ENCODE data around the gene PLPPR5. TPM values are rescaled to one million over a fixed set of nuclear protein-coding genes. Genes with fewer than 3 reads are reported as not detected.

Gene PLPPR5
- polyA plus RNA-seq, 2 of the 4 experiments (the other 2 are of a cell fraction), result not detected

GRCh38 chr1:98860329-98860728 lies 144.3 kb downstream of the PLPPR5 start:
- TF ChIP-seq BHLHE40 (IDR thresholded peaks at IDR 0.05; ENCODE audit: low read depth, low read length) (no peak), CTCF (IDR thresholded peaks at IDR 0.05) (no peak), EP300 (IDR thresholded peaks at IDR 0.05) (no peak), CEBPB (IDR thresholded peaks at IDR 0.05) (no peak), E2F6 (IDR thresholded peaks at IDR 0.05; ENCODE audit: borderline replicate concordance, low read depth) (no peak), EHF (CRISPR knock-in tag; IDR thresholded peaks at IDR 0.05) (no peak), HES2 (IDR thresholded peaks at IDR 0.05) (no peak), ELK1 (IDR thresholded peaks at IDR 0.05; ENCODE audit: low read depth, low read length) (no peak), ATOH8 (CRISPR knock-in tag; IDR thresholded peaks at IDR 0.05; ENCODE audit: low read depth) (no peak), HDAC2 (IDR thresholded peaks at IDR 0.05) (no peak), EHMT2 (IDR thresholded peaks at IDR 0.05; ENCODE audit: low read depth) (no peak), TFCP2L1 (CRISPR knock-in tag; IDR thresholded peaks at IDR 0.05) (no peak), KDM5A (IDR thresholded peaks at IDR 0.05) (no peak), FOXS1 (CRISPR knock-in tag; IDR thresholded peaks at IDR 0.05) (no peak), PHF8 (IDR thresholded peaks at IDR 0.05; ENCODE audit: borderline replicate concordance, low read depth) (no peak), RFX5 (IDR thresholded peaks at IDR 0.05) (no peak), RARB (CRISPR knock-in tag; IDR thresholded peaks at IDR 0.05) (no peak), ZSCAN20 (CRISPR knock-in tag; IDR thresholded peaks at IDR 0.05) (no peak)
- DNase-seq (ENCODE audit: low read depth in 1 of 2, low spot score in 1 of 2) (no peak), FAIRE-seq (no peak), ATAC-seq (no peak)
- no peak overlapping the region for H3K4me2 ChIP-seq
- ChIA-PET POLR2A (no interaction called here), CTCF (no interaction called here)
- 0% methylated on average over 1 of the region's 1 CpG for WGBS (ENCODE audit: missing lambda C conversion rate)
- no peak overlapping the region for H3K27ac ChIP-seq
- H3K4me1 ChIP-seq, result no peaks in the 10 kb centered on the region
- H3K9me3 ChIP-seq, result no peaks in the 10 kb centered on the region
- H3K4me3 ChIP-seq, result no peak overlapping the region

- CTCF ChIA-PET, result no interaction called here
- POLR2A ChIA-PET, result no interaction called here
- Histone ChIP-seq H3K27ac (no peak overlapping the region), H3K4me3 (no peak overlapping the region), H3K9me3 (no peaks in the 10 kb centered on the region), H3K4me1 (no peaks in the 10 kb centered on the region), H3K4me2 (no peak overlapping the region)
- 31% methylated on average over 4 of the region's 4 CpGs for whole genome bisulfite sequencing (ENCODE audit: missing lambda C conversion rate)
- ATAC-seq, result no peak
- FAIRE-seq, result no peak
- no peak for DNase-seq (ENCODE audit: low read depth in 1 of 2, low spot score in 1 of 2)
- no peak for TF ChIP-seq EP300 (IDR thresholded peaks at IDR 0.05)
- no peak for TF ChIP-seq TFCP2L1 (CRISPR knock-in tag; IDR thresholded peaks at IDR 0.05)
- no peak for TF ChIP-seq KDM5A (IDR thresholded peaks at IDR 0.05)
- no peak for TF ChIP-seq SREBF2 (IDR thresholded peaks at IDR 0.05)
- no peak for TF ChIP-seq MAX (IDR thresholded peaks at IDR 0.05)
- no peak for TF ChIP-seq KDM1A (IDR thresholded peaks at IDR 0.05; ENCODE audit: low read depth)
- TF ChIP-seq RFX5 (IDR thresholded peaks at IDR 0.05), result no peak
- TF ChIP-seq ZC3H11A (IDR thresholded peaks at IDR 0.05), result no peak
- no peak for TF ChIP-seq MYC (IDR thresholded peaks at IDR 0.05; ENCODE audit: borderline replicate concordance, low read length)
- no peak for TF ChIP-seq JUNB (IDR thresholded peaks at IDR 0.05)
- no peak for TF ChIP-seq SMC3 (IDR thresholded peaks at IDR 0.05)
- no peak for TF ChIP-seq PBX3 (IDR thresholded peaks at IDR 0.05)
- no peak for TF ChIP-seq CHD2 (IDR thresholded peaks at IDR 0.05; ENCODE audit: low read length, partially characterized antibody)
- TF ChIP-seq RAD21 (conservative IDR thresholded peaks at IDR 0.05 in 1 of 2, IDR thresholded peaks at IDR 0.05 in 1 of 2), result no peak
- no peak for TF ChIP-seq HOXB13 (CRISPR knock-in tag; IDR thresholded peaks at IDR 0.05; ENCODE audit: low read depth)
- no peak for TF ChIP-seq REST (IDR thresholded peaks at IDR 0.05)
- TF ChIP-seq TP53 (CRISPR knock-in tag; IDR thresholded peaks at IDR 0.05), result no peak
These were observed 150.5 kb downstream of the PLPPR5 start for GRCh38 chr1:98854137-98854536.

Data from A549 (cell line).